GM10266 (cell line): ENCODE measurements around the gene SLC47A1.

ENCODE experiments used
- DNase-seq: peaks from one replicate; pipeline ENCODE4 v3.0.0; 2012; ENCODE audit errors: extremely low spot score
- CTCF ChIP-seq: IDR thresholded peaks from 2 replicates; pipeline ENCODE4 v1.5.1; 2012; ENCODE audit warnings: mild to moderate bottlenecking, low read depth; ENCODE audit not compliant: control insufficient read depth, insufficient read depth; ENCODE audit errors: missing control alignments

SLC47A1 gene

GRCh38 chr17:19533036-19533717 lies 477 bp upstream of the SLC47A1 start:
- DNase-seq, result no peak
- no peak for TF ChIP-seq CTCF

GRCh38 chr17:19534562-19535149 lies 1.0 kb downstream of the SLC47A1 start:
- TF ChIP-seq CTCF, result no peak
- peak; percentile 40 for DNase-seq

GRCh38 chr17:19537111-19537510 lies 3.5 kb downstream of the SLC47A1 start:
- no peak for TF ChIP-seq CTCF
- no peak for DNase-seq

- TF ChIP-seq CTCF, result no peak
- no peak for DNase-seq
Measured at GRCh38 chr17:19538095-19539039, 4.7 kb downstream of the SLC47A1 start.

GRCh38 chr17:19539040-19539399 lies 5.4 kb downstream of the SLC47A1 start:
- DNase-seq, result no peak
- TF ChIP-seq CTCF, result no peak

- DNase-seq, result no peak
- no peak for TF ChIP-seq CTCF
Measured at GRCh38 chr17:19539841-19540311, 6.2 kb downstream of the SLC47A1 start.
